ENCODE results near the gene DBF4B.

GRCh38 chr17:44775136-44775837, 66.8 kb downstream of the DBF4B start:
- TF ChIP-seq CTCF (IDR thresholded peaks at IDR 0.05; ENCODE audit: borderline replicate concordance, extremely low read depth, low read length, poor library complexity, severe bottlenecking) (no peak), EZH2 (IDR thresholded peaks at IDR 0.05; ENCODE audit: borderline replicate concordance, low read depth, low read length, severe bottlenecking) (no peak)

Data from DND-41 (cell line).